GM12878 (cell line): ENCODE measurements around the gene TMEM272. TPM values are rescaled to one million over a fixed set of nuclear protein-coding genes. Genes with fewer than 3 reads are reported as not detected.

ENCODE experiments used
- ATAC-seq: fragments of 200-7000 bp; cut with Tn5 transposase; 3 replicates; pipeline ENCODE4 v1.9.1; 2020; ENCODE audit warnings: mild to moderate bottlenecking, moderate library complexity
- BruUV-seq: library from RNA; stranded (reverse); fragments of 400-500 nt; replicated peaks from 2 replicates; lab custom pipeline; 2021; lab: Mats Ljungman, UMichigan
- CTCF ChIA-PET: fragments of 300-600 bp; sonication (Branson Sonifier 250); formaldehyde crosslinking; extraction: SDS; loops from one replicate; lab custom pipeline; 2021; ENCODE audit warnings: inconsistent platforms; lab: Yijun Ruan, JAX
- POLR2A ChIA-PET: fragments of 350-600 bp; formaldehyde crosslinking; extraction: SDS; loops from one replicate; lab custom pipeline; 2021; ENCODE audit warnings: inconsistent platforms; lab: Charles Lee
- RAD21 ChIA-PET: fragments of 300-600 bp; sonication (Branson Sonifier 250); formaldehyde crosslinking; loops from one replicate; lab custom pipeline; 2023; ENCODE audit warnings: antibody characterized with exemption; ENCODE audit not compliant: unreplicated experiment; lab: Charles Lee
- SMC1A ChIA-PET: fragments of 300-600 bp; sonication (Branson Sonifier 250); formaldehyde crosslinking; loops from one replicate; lab custom pipeline; 2023; ENCODE audit not compliant: unreplicated experiment, uncharacterized antibody; lab: Charles Lee
- DNase-seq: peaks from one replicate; pipeline ENCODE4 v3.0.0-alpha.2; 2011; ENCODE audit warnings: low read depth, low spot score
- FAIRE-seq: peaks from 3 replicates; lab custom pipeline; 2011; peaks lifted over from hg19 to GRCh38; lab: Jason Lieb, UNC
- H2AFZ ChIP-seq: 2 replicates; pipeline ENCODE4 v1.6.0; 2011; ENCODE audit warnings: low read depth, low read length, control low read depth; ENCODE audit not compliant: control insufficient read depth
- H3K27ac ChIP-seq: 2 replicates; pipeline ENCODE4 v1.5.1; 2011; ENCODE audit warnings: control low read depth; ENCODE audit not compliant: control insufficient read depth, insufficient read depth
- H3K27me3 ChIP-seq, 2 experiments: replicated peaks in 1 of 2; 2 replicates each; pipeline versions ENCODE4 v1.6.0 to v1.6.1; 2011; ENCODE audit warnings: low read length in 1 of 2; ENCODE audit not compliant: control insufficient read depth in 2 of 2, insufficient read depth in 2 of 2
- H3K36me3 ChIP-seq, 2 experiments: 2 replicates each; pipeline ENCODE4 v1.5.1; 2011; ENCODE audit warnings: low read length in 1 of 2; ENCODE audit not compliant: control insufficient read depth in 2 of 2, insufficient read depth in 2 of 2
- H3K4me1 ChIP-seq: 2 replicates; pipeline ENCODE4 v1.6.1; 2011; ENCODE audit warnings: mild to moderate bottlenecking, low read length, moderate library complexity, mixed read lengths; ENCODE audit not compliant: control insufficient read depth, insufficient read depth
- H3K4me2 ChIP-seq: 2 replicates; pipeline ENCODE4 v1.6.0; 2011; ENCODE audit warnings: control low read depth; ENCODE audit not compliant: control insufficient read depth, insufficient read depth
- H3K4me3 ChIP-seq: fragments of 200-600 bp; sonication (generic); 2 replicates; pipeline ENCODE4 v1.5.1; 2016
- H3K79me2 ChIP-seq: 2 replicates; pipeline ENCODE4 v1.6.0; 2011; ENCODE audit warnings: low read length; ENCODE audit not compliant: control insufficient read depth, insufficient read depth
- H3K9ac ChIP-seq: 2 replicates; pipeline ENCODE4 v1.8.0; 2011; ENCODE audit warnings: low read length, control low read depth, mixed read lengths; ENCODE audit not compliant: control insufficient read depth, insufficient read depth
- H3K9me3 ChIP-seq: replicated peaks from 3 replicates; pipeline ENCODE4 v1.5.1; 2011; ENCODE audit warnings: mild to moderate bottlenecking, low read length; ENCODE audit not compliant: control insufficient read depth, insufficient read depth
- H4K20me1 ChIP-seq: 2 replicates; pipeline ENCODE4 v1.6.0; 2011; ENCODE audit not compliant: control insufficient read depth, insufficient read depth
- CEBPB ChIP-seq, 2 experiments: fragments of 150-350 bp in 1 of 2; IDR thresholded peaks; 2 replicates each; pipeline ENCODE4 v1.6.1; 2012 to 2014; ENCODE audit warnings: low read depth in 2 of 2, low read length in 2 of 2, borderline replicate concordance in 1 of 2, inconsistent platforms in 1 of 2
- CUX1 ChIP-seq: IDR thresholded peaks from 2 replicates; pipeline ENCODE4 v1.6.1; 2012; ENCODE audit warnings: improper control_type of control experiment, low read depth, low read length; ENCODE audit not compliant: insufficient replicate concordance
- E2F4 ChIP-seq: IDR thresholded peaks from 2 replicates; pipeline ENCODE4 v1.6.1; 2012; ENCODE audit warnings: low read depth, low read length, improper control_type of control experiment
- EED ChIP-seq: sonication (generic); IDR thresholded peaks from 2 replicates; pipeline ENCODE4 v1.6.1; 2016; ENCODE audit warnings: antibody characterized with exemption, low read depth
- EP300 ChIP-seq, 2 experiments: fragments of 150-350 bp in 1 of 2; IDR thresholded peaks; 2 replicates each; pipeline ENCODE4 v1.6.1; 2011 to 2012; ENCODE audit warnings: low read depth in 2 of 2, low read length in 2 of 2, borderline replicate concordance in 1 of 2, improper control_type of control experiment in 1 of 2, inconsistent platforms in 1 of 2; ENCODE audit not compliant: control insufficient read depth in 1 of 2
- ETV6 ChIP-seq, 2 experiments: fragments of 450-650 bp in 1 of 2; IDR thresholded peaks in 1 of 2; conservative IDR thresholded peaks in 1 of 2; 2 replicates each; pipeline ENCODE4 v1.6.1; 2014; ENCODE audit warnings: antibody characterized with exemption in 1 of 2, borderline replicate concordance in 1 of 2, low read depth in 1 of 2, mild to moderate bottlenecking in 1 of 2, moderate library complexity in 1 of 2
- GATAD2B ChIP-seq: fragments of 450-650 bp; conservative IDR thresholded peaks from 2 replicates; pipeline ENCODE4 v1.6.1; 2017; ENCODE audit warnings: low read depth, mild to moderate bottlenecking, moderate library complexity
- HSF1 ChIP-seq: fragments of 150-350 bp; IDR thresholded peaks from 2 replicates; pipeline ENCODE4 v1.6.1; 2014; ENCODE audit warnings: mild to moderate bottlenecking, low read depth, low read length
- IRF4 ChIP-seq: IDR thresholded peaks from 2 replicates; pipeline ENCODE4 v1.6.1; 2011; ENCODE audit warnings: low read depth, low read length
- KAT2A ChIP-seq: conservative IDR thresholded peaks from 2 replicates; pipeline ENCODE4 v1.6.1; 2011; ENCODE audit warnings: low read depth, low read length; ENCODE audit not compliant: control insufficient read depth
- NFYB ChIP-seq: IDR thresholded peaks from 2 replicates; pipeline ENCODE4 v1.6.1; 2011; ENCODE audit warnings: low read depth, mild to moderate bottlenecking, low read length, improper control_type of control experiment, moderate library complexity; ENCODE audit not compliant: insufficient read depth
- POU2F2 ChIP-seq: IDR thresholded peaks from 3 replicates; pipeline ENCODE4 v1.6.1; 2011; ENCODE audit warnings: low read depth, mild to moderate bottlenecking, low read length, borderline replicate concordance
- RAD51 ChIP-seq: fragments of 450-650 bp; IDR thresholded peaks from 2 replicates; pipeline ENCODE4 v1.6.1; 2016; ENCODE audit warnings: moderate library complexity, mild to moderate bottlenecking, inconsistent platforms
- SIN3A ChIP-seq: IDR thresholded peaks from 2 replicates; pipeline ENCODE4 v1.6.1; 2012; ENCODE audit warnings: low read depth, low read length, improper control_type of control experiment
- TCF7 ChIP-seq: IDR thresholded peaks from 2 replicates; pipeline ENCODE4 v1.6.1; 2014; ENCODE audit warnings: antibody characterized with exemption, borderline replicate concordance
- YY1 ChIP-seq: IDR thresholded peaks from 2 replicates; pipeline ENCODE4 v1.6.1; 2011; ENCODE audit warnings: low read depth, mild to moderate bottlenecking, low read length
- ZNF274 ChIP-seq: IDR thresholded peaks from one replicate; pipeline ENCODE4 v1.8.0; 2011; ENCODE audit not compliant: insufficient read length, insufficient read depth
- WGBS: methylation state at CpG from one replicate; pipeline ENCODE4 v1.1.6; 2016; ENCODE audit warnings: low lambda C conversion rate; ENCODE audit not compliant: insufficient replicate concordance, insufficient coverage; ENCODE audit errors: missing lambda C conversion rate; 5-methylcytosine and 5-hydroxymethylcytosine counted together
- in situ Hi-C: fragments of 300-500 bp; cut with MboI; formaldehyde crosslinking; loops from 9 replicates; pipeline ENCODE4 v1.14.3; 2018; ENCODE audit warnings: mixed read lengths
- intact Hi-C: fragments of 100-400 bp; cut with micrococcal nuclease; formaldehyde crosslinking; loops from one replicate; pipeline ENCODE4 v1.14.2; 2022; ENCODE audit not compliant: unreplicated experiment
- polyA plus RNA-seq, 11 experiments: library from polyadenylated mRNA; depleted of rRNA in 4 of 11; unstranded in 6 of 11; stranded (reverse) in 5 of 11; fragments of >200 nt; fragmentation: Nextera tagmentation in 4 of 11; fragmentation: Illumina TruSeq in 1 of 11; extraction: Ambion mirVana in 4 of 11; extraction: Trizol in 1 of 11; gene quantifications; 1 replicate in 1 of 11; 2 replicates in 10 of 11; pipeline versions ENCODE4 v1.2.1 to v1.2.3, GENCODE V29; 2011 to 2016; ENCODE audit warnings: inconsistent platforms in 2 of 11, missing spikeins in 2 of 11, low read depth in 1 of 11
- total RNA-seq, 4 experiments: library from RNA; depleted of rRNA in 3 of 4; stranded (reverse); fragments of >200 nt in 3 of 4; fragmentation: Illumina TruSeq in 1 of 4; extraction: Trizol in 1 of 4; gene quantifications; 2 replicates each; pipeline versions ENCODE4 v1.2.1 to v1.2.3, GENCODE V29; 2013 to 2021

Gene TMEM272
- total and polyA plus RNA-seq, 10 of the 15 experiments (the other 5 are each of a cell fraction or from before 2014, with no cell fraction given) = 0.01 to 0.04 TPM; not detected in 8

GRCh38 chr13:51780099-51780498 lies 64.9 kb downstream of the TMEM272 start:
- Histone ChIP-seq H4K20me1 (no peaks in the 10 kb centered on the region), H3K79me2 (no peaks in the 10 kb centered on the region), H3K27ac (no peak overlapping the region), H3K9me3 (no peaks in the 10 kb centered on the region), H3K36me3 (no peaks in the 10 kb centered on the region), H3K27me3 (no peaks in the 10 kb centered on the region), H3K4me1 (peaks cover 5% of the 10 kb centered on the region; the same call in 1 of the 2 replicates), H3K4me2 (no peak overlapping the region), H3K4me3 (no peak overlapping the region), H2AFZ (no peak overlapping the region), H3K9ac (no peak overlapping the region)
- intact Hi-C loops (no loop called here), in situ Hi-C loops (no loop called here)
- DNase-seq = no peak
- no peak for FAIRE-seq
- POLR2A ChIA-PET = interaction anchor here (0.9 kb wide), 1 partner anchor 16 kb away, joined by 3 read pairs; no protein-coding TSS in a partner anchor
- BruUV-seq = no TSS peak
- CTCF ChIA-PET = interaction anchor here (0.6 to 2.1 kb wide), 10 partner anchors 10 to 366 kb away, joined by 3 to 11 read pairs (median 4); no protein-coding TSS in a partner anchor
- 63% methylated on average over 3 of the region's 3 CpGs for WGBS
- no peak for ATAC-seq
- RAD21 ChIA-PET = interaction anchor here (2.3 kb wide), 1 partner anchor 17 kb away, joined by 9 read pairs; no protein-coding TSS in a partner anchor
- SMC1A ChIA-PET = interaction anchor here (1.0 to 2.7 kb wide), 5 partner anchors 14 to 352 kb away, joined by 3 to 13 read pairs (median 6); no protein-coding TSS in a partner anchor
- TF ChIP-seq CEBPB (IDR thresholded peaks at IDR 0.05; ENCODE audit: borderline replicate concordance in 1 of 2, low read depth in 2 of 2, low read length in 2 of 2) (no peak), KAT2A (no peak), CUX1 (no peak), IRF4 (no peak), TCF7 (no peak), EED (no peak), EP300 (IDR thresholded peaks at IDR 0.05; ENCODE audit: borderline replicate concordance in 1 of 2, control insufficient read depth in 1 of 2, low read depth in 2 of 2, low read length in 2 of 2) (no peak), YY1 (no peak), NFYB (no peak), E2F4 (no peak), ETV6 (conservative IDR thresholded peaks at IDR 0.05 in 1 of 2, IDR thresholded peaks at IDR 0.05 in 1 of 2; ENCODE audit: borderline replicate concordance in 1 of 2, low read depth in 1 of 2) (no peak), GATAD2B (no peak), HSF1 (no peak), POU2F2 (no peak), RAD51 (no peak), ZNF274 (no peak), SIN3A (no peak)
